Activated CD8-positive, alpha-beta memory T cell treated with anti-CD3 and anti-CD28 coated beads, Interleukin-2, amount 50 U/mL, for 48 hours (primary cell): ENCODE results near the gene RNF130.

Source experiments
- DNase-seq: peaks from one replicate; pipeline ENCODE4 v3.0.0-alpha.2; 2020

RNF130 gene

GRCh38 chr5:179912951-179913350, 158.6 kb downstream of the RNF130 start:
- DNase-seq: no peak

GRCh38 chr5:179912386-179912785, 159.2 kb downstream of the RNF130 start:
- no peak for DNase-seq

- DNase-seq: no peak
These were observed 162.3 kb downstream of the RNF130 start for GRCh38 chr5:179909224-179909623.

- no peak for DNase-seq
These were observed 163.0 kb downstream of the RNF130 start for GRCh38 chr5:179908528-179908927.

GRCh38 chr5:179907556-179908324, 163.8 kb downstream of the RNF130 start, which contains the start of gene TBC1D9B:
Gene TBC1D9B, minus strand, starts transcription at chr5:179907897. Its CDS starts 76 bp downstream, at chr5:179907821.
- DNase-seq: peak; percentile 82

- peak; percentile 64 for DNase-seq
These were observed 164.6 kb downstream of the RNF130 start for GRCh38 chr5:179906795-179907555.

- DNase-seq: no peak
These were observed 165.2 kb downstream of the RNF130 start for GRCh38 chr5:179906294-179906794.

- DNase-seq: no peak
These were observed 166.4 kb downstream of the RNF130 start for GRCh38 chr5:179905161-179905560.
